ENCODE results near the gene MOB4.

MOB4 gene

DNA sequence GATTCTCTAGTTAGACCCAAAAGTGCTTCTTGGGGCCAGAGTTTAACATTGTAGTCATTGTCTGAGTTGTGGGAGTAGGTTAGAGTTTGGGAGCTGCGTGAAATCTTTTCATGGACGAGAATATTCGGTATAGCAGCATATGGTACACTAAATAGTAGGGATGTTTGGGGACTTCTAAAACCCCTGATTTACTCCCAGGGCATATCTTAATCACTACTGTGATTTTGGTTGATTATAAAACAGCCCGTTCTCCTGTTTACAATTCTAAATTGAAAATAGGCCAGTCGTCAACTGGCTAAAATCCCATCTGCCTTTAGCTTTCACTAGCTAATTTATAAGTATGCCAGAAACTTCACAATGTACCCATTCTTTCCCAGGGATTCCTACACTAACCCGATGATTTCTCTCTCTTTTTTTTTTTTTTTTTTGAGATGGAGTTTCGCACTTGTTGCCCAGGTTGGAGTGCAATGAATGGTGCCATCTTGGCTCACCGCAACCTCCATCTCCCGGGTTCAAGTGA, 44.3 kb downstream of the MOB4 start:
- H3K27ac ChIP-seq (ENCODE audit: low read depth, low read length, poor library complexity, severe bottlenecking): no peak overlapping the region
- no peaks in the 10 kb centered on the region for H3K4me1 ChIP-seq (ENCODE audit: insufficient read depth, low read length, severe bottlenecking)
- no peak overlapping the region for H3K4me3 ChIP-seq (ENCODE audit: low read depth, low read length, poor library complexity, severe bottlenecking)
- no peaks in the 10 kb centered on the region for H4K20me1 ChIP-seq (ENCODE audit: insufficient read depth, low read length)
- no peaks in the 10 kb centered on the region for H3F3A ChIP-seq (ENCODE audit: insufficient read depth, low read length)
- TF ChIP-seq, protein P1, sequence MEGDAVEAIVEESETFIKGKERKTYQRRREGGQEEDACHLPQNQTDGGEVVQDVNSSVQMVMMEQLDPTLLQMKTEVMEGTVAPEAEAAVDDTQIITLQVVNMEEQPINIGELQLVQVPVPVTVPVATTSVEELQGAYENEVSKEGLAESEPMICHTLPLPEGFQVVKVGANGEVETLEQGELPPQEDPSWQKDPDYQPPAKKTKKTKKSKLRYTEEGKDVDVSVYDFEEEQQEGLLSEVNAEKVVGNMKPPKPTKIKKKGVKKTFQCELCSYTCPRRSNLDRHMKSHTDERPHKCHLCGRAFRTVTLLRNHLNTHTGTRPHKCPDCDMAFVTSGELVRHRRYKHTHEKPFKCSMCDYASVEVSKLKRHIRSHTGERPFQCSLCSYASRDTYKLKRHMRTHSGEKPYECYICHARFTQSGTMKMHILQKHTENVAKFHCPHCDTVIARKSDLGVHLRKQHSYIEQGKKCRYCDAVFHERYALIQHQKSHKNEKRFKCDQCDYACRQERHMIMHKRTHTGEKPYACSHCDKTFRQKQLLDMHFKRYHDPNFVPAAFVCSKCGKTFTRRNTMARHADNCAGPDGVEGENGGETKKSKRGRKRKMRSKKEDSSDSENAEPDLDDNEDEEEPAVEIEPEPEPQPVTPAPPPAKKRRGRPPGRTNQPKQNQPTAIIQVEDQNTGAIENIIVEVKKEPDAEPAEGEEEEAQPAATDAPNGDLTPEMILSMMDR (IDR thresholded peaks at IDR 0.05; ENCODE audit: low read length): no peak
- no peak for TF ChIP-seq EZH2 (IDR thresholded peaks at IDR 0.05; ENCODE audit: borderline replicate concordance, low read length)
- no peaks in the 10 kb centered on the region for H3K79me2 ChIP-seq (ENCODE audit: insufficient read depth, low read length)
- no peaks in the 10 kb centered on the region for H3K9me3 ChIP-seq (ENCODE audit: low read length)
- H3K9me2 ChIP-seq (ENCODE audit: low read depth, low read length): no peaks in the 10 kb centered on the region
- H3K36me3 ChIP-seq (ENCODE audit: insufficient read depth, low read length): peaks cover 15% of the 10 kb centered on the region
- H3K9ac ChIP-seq (ENCODE audit: low read length): no peak overlapping the region
- no peak overlapping the region for H2AFZ ChIP-seq (ENCODE audit: low read length)
- no peak overlapping the region for H3K4me2 ChIP-seq (ENCODE audit: low read length)
- no peaks in the 10 kb centered on the region for H3K27me3 ChIP-seq (ENCODE audit: insufficient read depth, low read length)

DNA sequence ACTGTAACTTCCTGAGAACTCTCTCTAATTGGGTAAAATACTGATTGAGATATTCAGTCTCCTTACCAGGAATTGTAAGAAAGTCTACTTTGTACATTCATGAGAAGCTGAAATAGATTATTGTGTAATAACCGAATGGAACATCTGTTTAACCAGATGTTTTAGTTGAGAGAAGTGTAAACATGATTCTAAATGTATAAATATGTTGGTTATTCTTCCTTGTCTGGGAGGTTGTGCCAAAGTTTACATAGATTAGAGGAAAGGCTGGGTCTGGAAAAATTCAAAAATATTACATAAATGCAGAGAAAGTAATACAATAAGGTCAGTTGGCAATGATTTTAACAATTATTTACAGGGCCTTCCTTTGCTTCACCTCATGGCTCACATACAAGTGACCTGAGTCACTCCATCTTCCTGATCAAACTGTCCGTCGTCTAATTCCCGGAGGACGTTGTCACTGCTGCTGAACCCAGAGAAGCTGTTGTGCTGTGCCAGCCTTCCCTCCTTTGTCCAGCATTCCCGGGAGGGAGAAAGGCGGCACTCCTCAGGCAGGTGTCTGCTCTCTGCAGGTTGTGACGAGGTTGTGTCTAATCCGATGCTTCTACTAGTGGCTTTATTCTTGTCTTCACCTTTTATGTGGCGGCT, 55.9 kb downstream of the MOB4 start:
- Histone ChIP-seq H3K4me3 (ENCODE audit: low read depth, low read length, poor library complexity, severe bottlenecking) (no peak overlapping the region), H2AFZ (ENCODE audit: low read length) (no peak overlapping the region), H4K20me1 (ENCODE audit: insufficient read depth, low read length) (no peaks in the 10 kb centered on the region), H3K27ac (ENCODE audit: low read depth, low read length, poor library complexity, severe bottlenecking) (no peak overlapping the region), H3K36me3 (ENCODE audit: insufficient read depth, low read length) (peaks cover 7% of the 10 kb centered on the region; the same call in 1 of the 2 replicates), H3K9me2 (ENCODE audit: low read depth, low read length) (no peaks in the 10 kb centered on the region), H3K79me2 (ENCODE audit: insufficient read depth, low read length) (no peaks in the 10 kb centered on the region), H3K27me3 (ENCODE audit: insufficient read depth, low read length) (no peaks in the 10 kb centered on the region), H3K4me2 (ENCODE audit: low read length) (no peak overlapping the region), H3F3A (ENCODE audit: insufficient read depth, low read length) (no peaks in the 10 kb centered on the region), H3K9me3 (ENCODE audit: low read length) (peaks cover 2% of the 10 kb centered on the region; the same call in 1 of the 2 replicates), H3K4me1 (ENCODE audit: insufficient read depth, low read length, severe bottlenecking) (no peaks in the 10 kb centered on the region), H3K9ac (ENCODE audit: low read length) (no peak overlapping the region)
- TF ChIP-seq, protein P1 (IDR thresholded peaks at IDR 0.05; ENCODE audit: low read length): no peak
- TF ChIP-seq EZH2 (IDR thresholded peaks at IDR 0.05; ENCODE audit: borderline replicate concordance, low read length): no peak

DNA sequence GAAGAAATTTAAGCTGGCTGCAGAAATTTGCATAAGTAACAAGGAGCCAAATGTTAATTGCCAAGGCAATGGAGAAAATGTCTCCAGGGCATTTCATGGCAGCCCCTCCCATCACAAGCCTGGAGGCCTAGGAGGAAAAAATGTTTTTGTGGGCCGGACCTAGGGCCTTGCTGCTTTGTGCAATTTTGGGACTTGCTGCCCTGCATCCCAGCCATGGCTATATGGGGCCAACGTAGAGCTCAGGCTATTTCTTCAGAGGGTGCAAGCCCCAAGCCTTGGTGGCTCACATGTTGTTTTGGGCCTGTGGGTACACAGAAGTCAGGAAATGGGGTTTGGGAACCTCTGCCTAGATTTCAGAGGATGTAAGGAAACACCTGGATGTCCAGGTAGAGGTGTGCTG, 57.7 kb downstream of the MOB4 start:
- Histone ChIP-seq H3K4me3 (ENCODE audit: low read depth, low read length, poor library complexity, severe bottlenecking) (no peak overlapping the region), H3K9me2 (ENCODE audit: low read depth, low read length) (no peaks in the 10 kb centered on the region), H4K20me1 (ENCODE audit: insufficient read depth, low read length) (no peaks in the 10 kb centered on the region), H3K9me3 (ENCODE audit: low read length) (peaks cover 2% of the 10 kb centered on the region; the same call in 1 of the 2 replicates), H3K4me2 (ENCODE audit: low read length) (no peak overlapping the region), H3K27me3 (ENCODE audit: insufficient read depth, low read length) (no peaks in the 10 kb centered on the region), H3K9ac (ENCODE audit: low read length) (no peak overlapping the region), H3F3A (ENCODE audit: insufficient read depth, low read length) (no peaks in the 10 kb centered on the region), H3K4me1 (ENCODE audit: insufficient read depth, low read length, severe bottlenecking) (no peaks in the 10 kb centered on the region), H3K36me3 (ENCODE audit: insufficient read depth, low read length) (peaks cover 7% of the 10 kb centered on the region; the same call in 1 of the 2 replicates), H3K79me2 (ENCODE audit: insufficient read depth, low read length) (no peaks in the 10 kb centered on the region), H2AFZ (ENCODE audit: low read length) (no peak overlapping the region), H3K27ac (ENCODE audit: low read depth, low read length, poor library complexity, severe bottlenecking) (no peak overlapping the region)
- TF ChIP-seq EZH2 (IDR thresholded peaks at IDR 0.05; ENCODE audit: borderline replicate concordance, low read length): no peak
- TF ChIP-seq, protein P1 (IDR thresholded peaks at IDR 0.05; ENCODE audit: low read length): no peak
